Adrenal gland (tissue), 5 donors: ENCODE measurements around the gene SCFD2.

ENCODE experiments used
- CTCF ChIP-seq, 6 experiments: fragments of 450-650 bp in 4 of 6; fragments of 200-600 bp in 2 of 6; sonication (generic) in 1 of 6; IDR thresholded peaks; 1 replicate in 5 of 6; 2 replicates in 1 of 6; pipeline versions ENCODE4 v1.5.1 to v1.8.0; 2016 to 2021; ENCODE audit warnings: antibody characterized with exemption in 6 of 6, mild to moderate bottlenecking in 2 of 6, moderate library complexity in 1 of 6
- POLR2A ChIP-seq, 2 donors: fragments of 450-650 bp; IDR thresholded peaks; one replicate each; pipeline ENCODE4 v1.6.1; 2017; ENCODE audit warnings: antibody characterized with exemption in 2 of 2, mild to moderate bottlenecking in 2 of 2, moderate library complexity in 1 of 2
- donor health status: DM: no; HTN: no; CAD: no.

GRCh38 chr4:53378171-53378482, 12.3 kb upstream of the SCFD2 start:
- no peak for TF ChIP-seq CTCF (IDR thresholded peaks at IDR 0.05)
- TF ChIP-seq POLR2A (IDR thresholded peaks at IDR 0.05), result no peak
